Measurements from ENCODE around the gene SLF1. TPM values are rescaled to one million over a fixed set of nuclear protein-coding genes. Genes with fewer than 3 reads are reported as not detected.

Gene SLF1
- total RNA-seq, 1 donor from 2014 or later: 6.1 TPM

DNA sequence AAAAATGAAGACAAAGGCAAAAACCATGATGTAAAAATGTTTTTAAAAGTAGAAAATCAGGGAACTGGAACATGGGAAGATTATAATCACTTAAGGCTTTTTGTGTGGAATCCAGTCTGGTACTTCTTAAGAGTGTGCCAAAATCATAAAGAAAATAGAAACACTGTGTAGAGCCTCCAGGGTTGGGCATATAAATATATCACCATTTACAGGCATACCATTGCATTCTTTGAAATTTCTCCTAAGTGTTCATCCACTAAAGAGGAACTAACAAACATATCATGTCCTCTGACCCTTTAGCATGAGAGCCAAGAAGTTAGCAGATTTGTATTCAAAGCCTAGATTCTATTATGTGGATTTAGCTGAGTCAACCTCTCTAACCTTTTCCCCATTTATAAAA is 93.3 kb downstream of the SLF1 start:
- no peak for DNase-seq (ENCODE audit: low spot score)

DNA sequence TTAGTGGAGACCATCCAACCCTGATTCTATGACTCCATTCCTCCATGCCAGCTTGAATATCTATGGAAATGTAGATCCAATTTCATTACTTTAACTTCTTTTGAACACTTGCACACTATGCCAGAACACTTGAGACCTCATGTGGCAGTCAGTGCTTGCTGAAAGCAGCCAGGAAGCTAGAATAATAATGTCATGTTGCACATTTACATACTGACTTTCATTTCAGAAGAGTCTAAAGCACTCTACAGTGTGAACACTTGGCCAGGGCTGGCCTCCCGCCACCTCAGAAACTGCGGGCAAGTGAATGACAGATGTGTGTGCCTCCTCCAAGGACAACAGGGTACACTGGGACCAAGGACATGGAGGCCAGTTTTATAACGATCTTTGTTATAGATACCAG is 97.3 kb downstream of the SLF1 start:
- DNase-seq (ENCODE audit: low spot score): no peak

DNA sequence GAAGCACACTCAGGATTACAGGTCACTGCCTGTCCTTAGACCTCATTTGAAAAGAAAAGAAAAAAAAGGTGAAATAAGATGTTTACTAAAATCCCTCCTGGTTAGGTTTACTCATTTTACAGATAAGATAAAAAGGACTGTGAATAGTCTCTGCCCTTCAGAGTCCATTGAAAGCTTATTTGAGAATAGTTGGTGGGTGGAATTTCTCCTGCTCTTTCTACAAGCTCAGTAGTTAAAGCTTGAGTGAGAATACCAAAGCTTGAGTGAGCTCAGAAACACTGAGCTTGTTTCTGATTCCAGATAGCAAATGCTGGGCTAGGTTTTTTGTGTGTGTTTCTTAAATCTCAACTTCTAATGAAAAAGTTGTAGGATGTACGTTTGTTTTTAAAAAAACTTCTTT is 106.7 kb downstream of the SLF1 start:
- no peak for DNase-seq (ENCODE audit: low spot score)

DNA sequence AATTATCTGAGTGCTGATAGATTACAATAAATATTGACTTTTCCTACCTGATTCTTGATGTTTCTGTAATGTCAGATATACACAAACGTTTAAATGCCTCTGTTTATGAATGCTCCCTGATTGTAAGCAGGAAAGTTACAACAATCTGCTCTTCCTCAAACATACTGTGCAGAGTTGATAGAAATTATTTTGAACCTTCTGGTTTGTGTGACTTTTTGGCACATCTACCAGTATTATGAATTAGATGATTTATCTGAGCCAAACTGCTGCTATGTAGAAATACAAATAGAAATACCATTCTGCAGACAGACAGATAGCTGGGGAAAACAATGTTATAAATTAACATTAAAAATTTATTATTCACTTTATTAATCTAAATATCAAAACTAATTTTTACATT is 113.0 kb downstream of the SLF1 start:
- no peak for DNase-seq (ENCODE audit: low spot score)

DNA sequence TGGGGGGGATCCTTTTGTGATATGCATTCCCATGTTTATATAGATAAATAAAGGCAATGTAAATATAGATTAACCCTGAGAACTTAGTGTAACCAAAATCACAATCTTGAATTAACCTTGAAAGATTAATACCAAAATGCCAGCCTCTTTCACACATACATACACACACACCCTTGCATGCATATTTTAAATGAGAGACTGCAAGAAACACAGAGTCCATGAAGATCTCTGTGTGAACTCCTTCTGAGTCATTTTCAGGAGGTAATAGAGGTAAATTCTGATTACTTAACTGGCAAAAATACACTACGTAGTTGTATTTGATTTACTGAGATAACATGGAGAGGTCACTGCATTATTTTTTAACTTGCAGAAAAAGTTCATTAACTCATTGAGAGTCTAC is 118.0 kb downstream of the SLF1 start:
- DNase-seq (ENCODE audit: low spot score): no peak

DNA sequence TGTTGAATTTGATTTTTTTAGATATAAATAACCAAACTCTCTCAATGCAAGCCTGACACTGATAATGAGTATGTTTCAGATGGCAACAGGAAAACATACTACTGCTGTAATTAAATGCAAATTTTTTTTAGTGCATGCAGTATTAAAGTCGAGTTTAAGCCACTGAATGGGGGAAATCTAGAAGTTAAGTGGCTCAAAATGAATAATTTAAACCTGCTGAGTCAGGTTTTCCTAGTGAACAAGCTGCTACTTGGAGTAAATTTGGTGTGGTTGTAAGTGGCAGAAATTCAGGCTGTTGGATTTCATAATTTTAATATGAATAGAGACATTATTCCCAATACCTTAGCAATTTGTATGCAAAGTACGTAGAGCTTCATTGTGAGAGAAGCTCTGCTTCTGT is 121.8 kb downstream of the SLF1 start:
- DNase-seq (ENCODE audit: low spot score): no peak

DNA sequence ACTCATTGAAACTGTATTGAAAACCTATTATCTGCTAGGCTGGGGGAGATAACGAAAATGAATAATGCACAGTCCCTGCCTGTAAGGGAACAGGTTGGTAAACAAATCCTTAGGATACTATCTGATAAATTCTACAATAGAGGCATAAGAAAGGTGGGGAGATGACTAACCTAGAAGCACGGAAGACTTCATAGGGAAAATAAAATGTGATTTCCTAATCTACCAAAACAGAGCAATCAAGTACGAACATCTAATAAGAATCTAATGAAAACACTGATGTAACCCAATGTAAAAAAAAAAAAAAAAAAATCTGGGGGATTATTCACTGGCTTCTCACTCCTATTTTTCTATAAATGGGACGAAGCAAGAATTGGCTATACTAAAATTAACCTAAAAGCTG is 124.4 kb downstream of the SLF1 start:
- DNase-seq (ENCODE audit: low spot score): no peak

DNA sequence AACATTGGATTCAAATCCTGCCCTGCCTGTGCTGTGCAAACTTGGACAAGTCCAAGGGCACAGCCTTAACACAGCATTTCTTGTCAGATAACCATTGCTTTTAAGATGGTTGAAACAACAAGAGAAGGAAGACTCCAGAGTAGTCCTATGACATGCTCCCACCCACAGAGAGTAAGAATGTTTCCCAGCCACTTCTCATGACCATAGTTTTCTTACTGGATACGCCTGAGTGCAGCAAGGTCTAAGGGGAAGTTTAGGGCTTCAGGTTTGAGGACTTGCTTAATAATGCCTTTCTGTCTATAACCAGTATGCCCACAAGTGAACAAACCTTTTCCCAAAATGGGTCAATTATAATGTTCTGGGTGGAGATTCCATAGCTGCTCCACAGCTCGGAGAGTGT is 126.4 kb downstream of the SLF1 start:
- no peak for DNase-seq (ENCODE audit: low spot score)

DNA sequence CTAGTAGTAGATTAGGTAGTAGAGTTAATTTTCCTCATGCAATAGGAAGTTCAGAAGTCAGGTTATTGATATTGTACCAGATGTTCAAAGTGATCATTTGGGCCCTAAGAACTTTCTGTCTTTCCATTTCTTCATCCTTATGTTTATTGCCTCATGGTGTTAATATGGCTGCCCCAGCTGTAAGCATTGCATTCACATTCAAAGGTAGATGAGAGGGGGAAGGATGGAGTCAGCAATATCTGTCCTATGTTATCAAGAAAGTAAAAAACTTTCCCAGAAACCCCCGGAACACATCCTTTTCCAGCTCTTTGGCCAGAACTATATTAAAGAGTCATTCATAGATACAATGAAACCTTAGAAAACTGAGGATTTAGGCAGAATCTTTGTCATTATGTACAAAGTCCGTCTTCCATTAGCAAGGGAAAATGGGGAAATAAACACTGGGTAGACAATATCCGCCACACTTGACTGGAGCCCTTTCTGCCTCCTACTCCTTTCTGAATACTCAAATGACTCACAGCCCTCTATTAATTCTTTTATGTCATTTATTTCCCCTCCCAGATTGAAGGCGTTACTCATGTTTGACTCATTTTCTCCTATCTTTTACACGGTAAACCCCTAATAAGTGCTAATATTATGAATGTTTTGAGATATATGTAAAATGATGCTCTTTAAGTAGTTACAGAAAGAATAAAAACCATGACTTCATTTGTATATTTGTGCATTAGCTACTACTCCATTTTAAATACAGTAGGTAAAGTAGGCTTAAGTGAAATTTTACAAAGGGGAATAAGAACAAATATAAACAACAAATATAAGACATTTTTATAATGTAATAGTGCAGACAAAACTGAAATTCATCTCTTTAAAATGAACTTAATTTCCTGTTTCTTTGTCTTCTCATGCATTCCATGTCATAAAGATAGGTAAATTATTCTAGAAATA is 127.6 kb downstream of the SLF1 start:
- no peak for DNase-seq (ENCODE audit: low spot score)

DNA sequence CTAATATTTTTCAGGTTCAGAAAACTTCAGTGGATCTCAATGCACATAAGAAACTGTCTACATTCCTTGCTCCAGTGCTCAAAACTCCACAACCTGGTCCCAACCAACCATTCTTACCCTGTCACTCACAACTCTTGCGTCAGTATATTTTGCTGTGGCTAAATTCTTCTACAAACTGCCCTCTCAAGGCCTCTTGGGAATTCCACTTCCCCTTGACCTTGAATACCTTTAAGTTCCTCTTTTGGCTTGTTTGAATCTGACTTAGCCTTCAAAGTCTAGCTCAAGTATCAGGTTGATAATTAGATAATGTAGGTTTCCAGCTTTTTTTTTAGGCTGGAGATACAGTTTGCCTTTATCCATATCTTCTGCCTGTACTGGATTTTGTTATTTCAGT is 128.3 kb downstream of the SLF1 start:
- DNase-seq (ENCODE audit: low spot score): no peak

Other genes starting within 250 kb of the SLF1 start
- 3.3 TPM for gene KIAA0825, start 65 bp upstream of the SLF1 start, total RNA-seq

All from mucosa of gallbladder (tissue), 1 donor.